ENCODE results near the gene CTNNA3. TPM values are rescaled to one million over a fixed set of nuclear protein-coding genes. Genes with fewer than 3 reads are reported as not detected.
"Not testable (repeated sequence)": the region's sequence is repeated elsewhere in the genome, so short reads cannot be mapped to it uniquely, and the experiment has no call there.

The CTNNA3 gene
- 0.20 TPM for polyA plus RNA-seq (2013, experiment 1 of 2; ENCODE audit: insufficient read length)
- 0.23 TPM for polyA plus RNA-seq (2013, experiment 2 of 2; ENCODE audit: insufficient read length)

GRCh38 chr10:67696029-67696428 lies at the start of gene CTNNA3:
TSS of gene CTNNA3 (minus strand) at chr10:67696195.
- no peak for DNase-seq

GRCh38 chr10:67735430-67735829 lies 39.4 kb upstream of the CTNNA3 start:
- DNase-seq, result no peak

DNA sequence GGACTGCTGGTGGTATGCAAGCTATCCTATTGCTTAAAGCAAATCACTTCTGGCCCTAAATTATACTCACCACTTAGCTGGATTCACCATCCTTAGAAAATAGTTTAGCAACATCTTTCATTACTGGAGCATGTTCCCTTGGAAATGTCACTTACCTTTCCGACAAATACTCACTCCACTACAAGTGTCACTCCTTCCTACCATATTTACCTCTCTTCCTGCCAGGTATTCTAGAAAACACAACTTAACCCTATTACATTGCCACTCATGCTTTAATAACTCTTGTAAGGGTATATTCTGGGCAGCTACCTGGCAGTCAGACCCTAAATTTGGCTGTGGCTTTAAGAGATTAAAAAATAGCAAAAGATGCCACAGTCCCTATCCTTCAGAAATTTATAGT lies 37.5 kb upstream of the CTNNA3 start:
- no peak for DNase-seq

DNA sequence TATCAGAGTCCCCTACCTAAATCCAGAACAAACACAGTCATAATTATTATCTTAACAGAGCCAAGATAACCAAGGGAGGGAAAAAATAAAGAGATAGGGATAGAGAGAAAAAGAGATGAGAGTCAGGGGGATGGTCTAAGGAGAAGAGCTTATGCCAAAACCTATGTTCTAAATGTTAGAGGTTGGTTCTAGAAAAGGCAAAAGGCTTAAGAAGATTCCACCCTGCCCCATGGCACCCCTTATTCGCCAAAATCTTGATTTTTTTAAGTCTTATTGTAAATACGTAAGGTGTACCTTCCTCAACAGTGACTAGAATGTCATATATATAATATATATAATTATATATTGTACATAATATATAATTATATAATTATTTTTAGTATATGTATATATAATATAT lies 29.6 kb upstream of the CTNNA3 start:
- DNase-seq, result no peak

DNA sequence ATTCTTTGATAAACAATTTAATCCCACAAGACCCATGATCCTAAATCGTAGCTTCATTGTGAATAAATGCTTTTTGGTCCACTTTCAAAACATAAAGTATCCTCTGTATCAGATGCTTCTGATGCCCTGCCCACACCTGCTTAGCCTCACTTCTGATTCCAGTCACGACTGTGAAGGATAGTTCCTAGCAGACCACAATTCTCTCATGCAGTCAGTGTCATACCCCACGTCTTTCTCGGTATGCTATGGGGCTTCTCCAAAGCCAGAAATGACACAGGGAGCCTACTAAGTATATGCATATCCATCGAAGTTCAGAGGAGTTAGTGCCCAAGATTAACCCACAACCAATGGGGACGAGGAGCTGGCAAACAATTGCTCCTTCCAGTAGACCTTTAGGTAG lies 27.6 kb upstream of the CTNNA3 start:
- no peak for DNase-seq

DNA sequence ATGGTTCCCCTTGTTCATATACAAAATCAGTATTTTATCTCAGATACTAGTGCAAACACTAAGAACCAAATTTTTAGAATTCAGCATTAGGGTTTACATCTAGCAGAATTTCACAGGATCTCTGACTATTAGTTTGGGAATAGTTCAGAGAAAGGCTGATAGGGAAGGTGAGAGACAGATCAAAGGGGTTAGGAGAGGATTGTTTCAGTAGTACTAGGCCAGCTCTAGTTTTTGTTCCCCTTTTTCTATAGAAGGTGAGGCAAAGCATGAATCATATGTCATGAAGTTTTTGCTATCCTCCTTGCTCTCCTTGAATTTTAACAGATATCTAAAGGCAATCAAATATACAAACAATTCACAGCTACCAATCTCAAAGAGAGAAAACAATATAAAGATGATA lies 26.1 kb upstream of the CTNNA3 start:
- no peak for DNase-seq

DNA sequence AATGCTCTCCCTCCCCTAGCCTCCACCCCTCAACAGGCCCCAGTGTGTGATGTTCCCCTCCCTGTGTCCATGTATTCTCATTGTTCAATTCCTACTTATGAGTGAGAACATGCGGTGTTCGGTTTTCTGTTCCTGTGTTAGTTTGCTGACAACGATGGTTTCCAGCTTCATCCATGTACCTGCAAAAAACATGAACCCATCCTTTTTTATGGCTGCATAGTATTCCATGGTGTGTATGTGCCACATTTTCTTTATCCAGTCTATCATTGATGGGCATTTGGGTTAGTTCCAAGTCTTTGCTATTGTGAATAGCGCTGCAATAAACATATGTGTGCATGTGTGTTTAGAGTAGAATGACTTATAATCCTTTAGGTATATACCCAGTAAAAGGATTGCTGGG lies 20.5 kb upstream of the CTNNA3 start:
- DNase-seq, result not testable (repeated sequence)

DNA sequence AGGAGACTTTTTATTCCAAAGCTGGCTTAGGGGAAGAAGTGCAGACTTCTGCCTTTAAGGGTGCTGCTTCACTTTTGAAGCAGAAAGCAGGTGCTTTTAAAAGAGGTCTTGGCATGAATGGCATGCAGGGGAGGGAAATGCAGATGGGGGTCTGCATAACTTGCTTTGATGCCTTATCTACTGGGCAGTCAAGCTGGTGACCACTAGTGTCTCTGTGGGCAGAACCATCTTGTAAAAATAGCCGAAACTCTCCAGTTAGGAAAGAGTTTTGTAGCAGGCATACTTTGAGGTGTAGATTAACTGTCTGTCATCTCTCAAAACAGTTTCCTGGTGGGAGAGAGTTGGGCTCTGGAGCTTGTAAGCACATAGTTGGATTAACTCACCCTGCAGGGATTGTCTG lies 9.9 kb upstream of the CTNNA3 start:
- DNase-seq, result no peak

DNA sequence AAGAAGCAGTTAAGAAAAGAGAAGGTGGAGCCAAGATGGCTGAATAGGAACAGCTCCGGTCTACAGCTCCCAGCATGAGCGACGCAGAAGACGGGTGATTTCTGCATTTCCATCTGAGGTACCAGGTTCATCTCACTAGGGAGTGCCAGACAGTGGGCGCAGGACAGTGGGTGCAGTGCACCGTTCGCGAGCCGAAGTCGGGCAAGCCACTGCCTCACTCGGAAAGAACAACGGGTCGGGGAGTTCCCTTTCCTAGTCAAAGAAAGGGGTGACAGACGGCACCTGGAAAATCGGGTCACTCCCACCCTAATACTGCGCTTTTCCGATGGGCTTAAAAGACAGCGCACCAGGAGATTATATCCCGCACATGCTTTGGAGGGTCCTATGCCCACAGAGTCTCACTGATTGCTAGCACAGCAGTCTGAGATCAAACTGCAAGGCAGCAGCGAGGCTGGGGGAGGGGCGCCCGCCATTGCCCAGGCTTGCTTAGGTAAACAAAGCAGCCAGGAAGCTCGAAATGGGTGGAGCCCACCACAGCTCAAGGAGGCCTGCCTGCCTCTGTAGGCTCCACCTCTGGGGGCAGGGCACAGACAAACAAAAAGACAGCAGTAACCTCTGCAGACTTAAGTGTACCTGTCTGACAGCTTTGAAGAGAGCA lies 3.7 kb upstream of the CTNNA3 start:
- DNase-seq, result not testable (repeated sequence)

GRCh38 chr10:67698164-67698563 lies 2.2 kb upstream of the CTNNA3 start:
- no peak for DNase-seq

DNA sequence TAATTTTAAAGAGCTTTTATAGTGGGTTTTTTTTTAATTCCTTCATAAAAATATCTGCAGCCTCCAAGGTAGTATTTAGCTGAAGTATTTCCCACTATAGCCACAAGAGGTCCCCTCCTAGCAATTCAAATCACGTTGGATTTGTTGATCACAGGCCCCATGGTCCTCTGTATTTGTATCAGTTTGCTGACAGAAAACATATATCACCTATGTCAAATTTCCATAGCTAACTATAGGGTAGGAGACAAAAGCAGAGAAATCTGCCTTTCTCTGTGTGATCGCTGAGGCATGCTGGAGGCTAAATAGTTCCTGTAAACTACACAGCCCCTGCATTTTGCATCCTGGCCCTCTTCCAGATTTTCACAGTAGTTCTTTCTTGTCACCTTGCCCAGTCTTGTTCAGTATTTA lies 1.7 kb upstream of the CTNNA3 start:
- peak; percentile 48 for DNase-seq

DNA sequence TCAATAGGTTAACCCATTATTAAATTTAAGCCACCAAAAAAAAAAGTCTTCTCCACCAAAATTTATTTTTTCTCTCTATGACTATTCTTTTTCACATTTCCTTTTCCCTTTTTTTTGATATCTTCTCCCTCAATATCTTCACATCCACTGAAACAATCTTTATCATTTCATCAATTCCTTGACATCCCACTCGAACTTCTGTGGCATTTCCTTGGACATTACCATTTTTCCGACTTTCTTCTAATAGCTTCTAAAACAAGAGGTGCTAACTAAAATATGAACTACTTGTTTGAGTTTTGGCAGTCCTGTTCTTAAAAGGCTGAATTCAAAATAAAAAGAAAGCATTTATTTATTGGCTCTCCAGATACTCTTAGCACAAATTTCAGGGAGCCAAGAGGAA lies 684 bp upstream of the CTNNA3 start:
- DNase-seq, result no peak

- DNase-seq, result no peak
Observed at GRCh38 chr10:67695555-67695954, 440 bp downstream of the CTNNA3 start.

DNA sequence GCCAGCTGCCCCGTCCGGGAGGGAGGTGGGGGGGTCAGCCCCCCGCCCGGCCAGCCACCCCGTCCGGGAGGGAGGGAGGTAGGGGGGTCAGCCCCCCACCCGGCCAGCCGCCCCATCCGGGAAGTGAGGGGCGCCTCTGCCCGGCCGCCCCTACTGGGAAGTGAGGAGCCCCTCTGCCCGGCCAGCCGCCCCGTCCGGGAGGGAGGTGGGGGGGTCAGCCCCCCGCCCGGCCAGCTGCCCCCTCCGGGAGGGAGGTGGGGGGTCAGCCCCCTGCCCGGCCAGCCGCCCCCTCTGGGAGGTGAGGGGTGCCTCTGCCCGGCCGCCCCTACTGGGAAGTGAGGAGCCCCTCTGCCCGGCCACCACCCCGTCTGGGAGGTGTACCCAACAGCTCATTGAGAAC lies 4.1 kb downstream of the CTNNA3 start:
- DNase-seq, result not testable (repeated sequence)

GRCh38 chr10:67690540-67690939 lies 5.5 kb downstream of the CTNNA3 start:
- not testable (repeated sequence) for DNase-seq

DNA sequence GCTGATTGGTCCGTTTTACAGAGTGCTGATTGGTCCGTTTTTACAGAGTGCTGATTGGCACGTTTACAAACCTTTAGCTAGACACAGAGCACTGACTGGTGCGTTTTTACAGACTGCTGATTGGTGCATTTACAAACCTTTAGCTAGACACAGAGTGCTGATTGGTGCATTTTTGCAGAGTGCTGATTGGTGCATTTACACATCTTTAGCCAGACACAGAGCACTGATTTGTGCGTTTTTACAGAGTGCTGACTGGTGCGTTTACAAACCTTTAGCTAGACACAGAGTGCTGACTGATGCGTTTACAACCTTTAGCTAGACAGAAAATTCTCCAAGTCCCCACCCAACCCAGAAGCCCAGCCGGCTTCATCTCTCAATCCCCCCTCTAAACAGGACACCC lies 11.9 kb downstream of the CTNNA3 start:
- DNase-seq, result not testable (repeated sequence)

GRCh38 chr10:67678335-67678974 lies 17.5 kb downstream of the CTNNA3 start:
- DNase-seq, result no peak

DNA sequence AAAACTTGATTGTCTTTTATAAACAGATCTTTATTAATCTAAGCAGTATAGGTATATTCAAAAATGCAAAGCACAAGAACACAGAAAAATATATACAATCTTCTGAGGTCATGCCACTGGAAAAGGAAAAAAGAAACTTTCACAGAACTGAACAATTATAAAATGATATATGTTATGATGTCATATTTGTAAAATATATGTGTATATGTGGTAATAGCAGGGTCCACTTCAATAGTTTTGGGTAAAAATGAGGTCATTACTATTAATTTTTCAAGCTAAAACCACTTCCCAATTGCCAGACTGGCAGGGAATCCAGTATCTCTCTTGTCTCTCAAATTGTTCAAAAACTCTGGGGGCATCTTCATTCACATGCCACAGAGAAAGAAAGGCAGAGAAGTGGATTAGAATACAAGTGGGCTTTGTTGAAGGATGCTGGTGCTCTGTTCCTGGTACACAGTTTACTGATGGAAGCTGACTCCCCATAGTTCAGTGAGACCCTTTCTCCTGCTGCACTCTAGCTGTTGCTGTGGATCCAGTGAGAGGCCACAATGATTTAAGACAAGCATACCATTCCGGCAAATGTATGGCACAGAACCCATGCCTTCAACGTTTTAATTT lies 19.7 kb downstream of the CTNNA3 start:
- DNase-seq, result no peak

- DNase-seq, result peak; percentile 44
Observed at GRCh38 chr10:67670401-67670800, 25.6 kb downstream of the CTNNA3 start.

GRCh38 chr10:67669978-67670377 lies 26.0 kb downstream of the CTNNA3 start:
- peak; percentile 62 for DNase-seq

DNA sequence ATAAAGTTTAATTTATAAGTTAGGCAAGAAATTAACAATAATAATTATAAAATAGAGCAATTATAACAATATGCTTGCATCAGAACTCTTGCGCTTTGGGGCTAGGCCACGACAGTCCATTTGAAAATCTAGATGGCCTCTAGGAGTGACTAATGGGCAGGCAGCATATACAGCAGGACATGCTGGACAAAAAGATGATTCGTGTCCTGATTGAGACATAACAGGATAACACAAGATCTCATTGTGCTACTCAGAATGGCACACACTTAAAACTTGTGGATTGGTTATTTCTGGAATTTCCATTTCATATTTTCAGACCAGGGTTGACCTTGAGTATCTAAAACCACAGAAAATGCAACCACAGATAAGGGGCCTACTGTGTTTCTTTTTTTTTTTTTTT lies 27.5 kb downstream of the CTNNA3 start:
- DNase-seq, result peak; percentile 73

GRCh38 chr10:67667035-67667425 lies 29.0 kb downstream of the CTNNA3 start:
- DNase-seq, result no peak

GRCh38 chr10:67666416-67667034 lies 29.5 kb downstream of the CTNNA3 start:
- DNase-seq, result peak; percentile 52

All from fibroblast of skin of back (primary cell).